Naive thymus-derived CD4-positive, alpha-beta T cell (primary cell): ENCODE data around the gene ORC6. TPM values are rescaled to one million over a fixed set of nuclear protein-coding genes. Genes with fewer than 3 reads are reported as not detected.
"Not testable (repeated sequence)": the region's sequence is repeated elsewhere in the genome, so short reads cannot be mapped to it uniquely, and the experiment has no call there.

Experiments used
- ATAC-seq: fragments of 150-1000 bp; cut with Tn5 transposase; 2 replicates; pipeline ENCODE4 v1.10.0; 2021; ENCODE audit warnings: mild to moderate bottlenecking, moderate library complexity
- CTCF ChIA-PET: fragments of 350-600 bp; sonication (Branson Sonifier 250); formaldehyde crosslinking; loops from one replicate; lab custom pipeline; 2021; ENCODE audit warnings: antibody characterized with exemption; lab: Charles Lee
- POLR2A ChIA-PET: fragments of 350-600 bp; sonication (Branson Sonifier 250); formaldehyde crosslinking; loops from one replicate; lab custom pipeline; 2021; ENCODE audit warnings: antibody characterized with exemption, inconsistent platforms; lab: Charles Lee
- DNase-seq, 9 donors: peaks; one replicate each; pipeline versions ENCODE4 v3.0.0 to v3.0.0-alpha.2; 2020 to 2022; ENCODE audit warnings: mixed read lengths in 1 of 9
- H3K27ac ChIP-seq: one replicate; pipeline ENCODE4 v1.7.0; 2013; ENCODE audit warnings: mild to moderate bottlenecking, low read depth, low read length, moderate library complexity
- H3K27me3 ChIP-seq, 2 donors: one replicate each; pipeline ENCODE4 v1.7.0; 2013; ENCODE audit warnings: low read length in 2 of 2, mild to moderate bottlenecking in 2 of 2, moderate library complexity in 2 of 2; ENCODE audit not compliant: control insufficient read depth in 2 of 2, insufficient read depth in 2 of 2
- H3K36me3 ChIP-seq, 3 experiments: 1 replicate in 2 of 3; 2 replicates in 1 of 3; pipeline ENCODE4 v1.7.0; 2013; ENCODE audit warnings: low read length in 3 of 3, mild to moderate bottlenecking in 3 of 3, moderate library complexity in 1 of 3; ENCODE audit not compliant: insufficient read depth in 3 of 3, control insufficient read depth in 2 of 3
- H3K4me1 ChIP-seq, 2 donors: one replicate each; pipeline ENCODE4 v1.7.0; 2013; ENCODE audit warnings: low read length in 2 of 2, mild to moderate bottlenecking in 2 of 2, moderate library complexity in 1 of 2; ENCODE audit not compliant: control insufficient read depth in 2 of 2, insufficient read depth in 2 of 2
- H3K4me3 ChIP-seq: 2 replicates; pipeline ENCODE4 v1.7.0; 2013; ENCODE audit warnings: mild to moderate bottlenecking, low read length
- H3K9me3 ChIP-seq, 3 experiments: 1 replicate in 2 of 3; 2 replicates in 1 of 3; pipeline ENCODE4 v1.7.0; 2013; ENCODE audit warnings: low read length in 3 of 3; ENCODE audit not compliant: control insufficient read depth in 2 of 3
- H3K27ac Mint-ChIP-seq, 9 donors: one replicate each; pipeline ENCODE4 v1.8.0; 2020 to 2022; ENCODE audit warnings: mixed read lengths in 9 of 9, mild to moderate bottlenecking in 8 of 9, moderate library complexity in 5 of 9, inconsistent platforms in 2 of 9
- H3K27me3 Mint-ChIP-seq, 5 donors: one replicate each; pipeline ENCODE4 v1.8.0; 2021 to 2022; ENCODE audit warnings: mixed read lengths in 5 of 5, mild to moderate bottlenecking in 1 of 5
- H3K36me3 Mint-ChIP-seq, 5 donors: one replicate each; pipeline ENCODE4 v1.8.0; 2020 to 2022; ENCODE audit warnings: mixed read lengths in 5 of 5, mild to moderate bottlenecking in 3 of 5, inconsistent platforms in 1 of 5
- H3K4me1 Mint-ChIP-seq, 7 donors: one replicate each; pipeline ENCODE4 v1.8.0; 2020 to 2022; ENCODE audit warnings: mixed read lengths in 7 of 7, mild to moderate bottlenecking in 3 of 7, inconsistent platforms in 1 of 7
- H3K4me3 Mint-ChIP-seq, 10 donors: one replicate each; pipeline ENCODE4 v1.8.0; 2020 to 2022; ENCODE audit warnings: mild to moderate bottlenecking in 10 of 10, mixed read lengths in 10 of 10, moderate library complexity in 6 of 10, inconsistent platforms in 2 of 10
- H3K9me3 Mint-ChIP-seq, 11 donors: one replicate each; pipeline ENCODE4 v1.8.0; 2020 to 2022; ENCODE audit warnings: mixed read lengths in 11 of 11, mild to moderate bottlenecking in 4 of 11, inconsistent platforms in 1 of 11, moderate library complexity in 1 of 11
- intact Hi-C, 2 donors: fragments of 100-400 bp; cut with micrococcal nuclease; formaldehyde crosslinking; loops; one replicate each; pipeline ENCODE4 v1.15.1; 2023
- polyA plus RNA-seq, 2 donors: library from polyadenylated mRNA; unstranded; fragments of 300-500 nt; fragmentation: Illumina TruSeq; gene quantifications; one replicate each; pipeline ENCODE4 v1.2.3, GENCODE V29; 2021
- total RNA-seq, 6 experiments: library from RNA in 5 of 6; stranded (reverse) in 5 of 6; gene quantifications; 1 replicate in 5 of 6; 2 replicates in 1 of 6; pipeline ENCODE4 v1.2.3 and lab custom pipeline; 2021 to 2026

ORC6 gene
- total and polyA plus RNA-seq, 7 experiments from 2014 or later, result 1.1 to 27.3 (median 3.6) TPM

DNA sequence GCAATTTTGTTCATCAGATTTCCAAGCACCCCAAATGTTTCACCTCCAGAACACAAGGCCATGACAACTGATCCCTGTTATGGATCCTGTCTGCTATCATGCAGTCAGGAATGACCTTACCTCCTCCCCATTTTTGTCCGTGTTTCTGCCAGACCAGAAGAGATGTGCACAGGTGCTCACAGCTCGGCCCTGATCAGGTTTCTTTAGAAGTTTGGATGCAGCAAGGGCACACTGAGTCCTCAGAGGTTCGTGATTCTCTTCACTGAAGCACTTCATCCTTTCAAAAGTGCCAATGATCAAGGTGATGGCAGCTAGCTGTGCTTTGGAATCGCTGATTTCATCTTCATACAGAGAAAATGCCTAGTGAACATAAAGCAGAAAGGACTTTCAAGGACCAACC, 27.3 kb upstream of the ORC6 start:
- intact Hi-C loops, result no loop called here

DNA sequence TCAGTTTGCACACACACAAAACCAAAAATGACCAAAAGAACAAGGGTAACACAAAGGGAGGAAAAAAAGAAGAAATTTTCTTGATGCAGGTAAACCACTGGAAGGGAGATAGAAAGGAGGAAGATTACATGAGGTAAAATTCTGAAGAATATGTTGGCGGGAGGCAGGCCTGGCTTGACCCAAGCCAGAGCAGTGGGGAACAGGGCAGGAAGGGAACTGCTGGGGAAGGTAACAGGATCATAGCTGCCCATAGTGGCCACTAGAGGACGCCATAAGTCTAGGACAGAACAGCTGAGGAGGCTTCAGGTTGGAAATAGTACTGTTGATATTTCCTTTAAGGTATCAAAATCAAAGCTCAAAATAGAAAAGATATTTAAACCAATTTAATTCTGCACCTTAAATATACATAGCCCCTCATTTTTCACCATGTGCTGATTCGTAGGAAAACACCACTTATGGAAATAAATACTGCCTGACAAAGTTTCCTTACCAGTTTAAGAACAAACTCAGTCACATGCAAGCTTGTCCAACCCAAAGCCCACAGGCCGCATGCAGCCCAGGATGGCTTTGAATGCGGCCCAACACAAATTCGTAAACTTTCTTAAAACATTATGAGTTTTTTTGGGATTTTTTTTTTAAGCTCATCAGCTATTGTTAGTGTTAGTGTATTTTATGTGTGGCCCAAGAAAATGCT, 16.0 kb upstream of the ORC6 start:
- H3K4me1 ChIP-seq, result no peaks in the 10 kb centered on the region
- peaks cover 22 to 55% (median 31%) of the 10 kb centered on the region in 3 experiments for H3K36me3 ChIP-seq
- peak; percentile 97 for ATAC-seq
- POLR2A ChIA-PET, result no interaction called here
- H3K27me3 Mint-ChIP-seq, result no peaks in the 10 kb centered on the region
- H3K9me3 ChIP-seq, result no peaks in the 10 kb centered on the region
- intact Hi-C loops, result loop anchor here (1.0 to 5.0 kb wide), 4 partner anchors 16 to 254 kb away; partner anchors contain the start of genes ORC6 (in 1 of the 2) and VPS35 (in 1 of the 2)
- H3K4me1 Mint-ChIP-seq, result peaks cover 0 to 3% (median 0%) of the 10 kb centered on the region in 7 donors
- CTCF ChIA-PET, result interaction anchor here (0.6 to 2.1 kb wide), 10 partner anchors 9 to 1549 kb away, joined by 3 to 12 read pairs (median 4); no protein-coding TSS in a partner anchor
- H3K9me3 Mint-ChIP-seq, result no peaks in the 10 kb centered on the region
- H3K36me3 Mint-ChIP-seq, result peaks cover 4 to 37% (median 25%) of the 10 kb centered on the region in 5 donors
- H3K4me3 Mint-ChIP-seq, result no peak overlapping the region
- H3K27ac Mint-ChIP-seq, result peak overlapping the region in 1 of 9 donors; percentile 21
- H3K4me3 ChIP-seq, result no peak overlapping the region
- no peak overlapping the region for H3K27ac ChIP-seq
- peak in 8 of 9 donors; percentile 10 to 59 (median 44) for DNase-seq
- H3K27me3 ChIP-seq, result no peaks in the 10 kb centered on the region

More for the DNA sequence above, 27.3 kb upstream of the ORC6 start:
- H3K27me3 Mint-ChIP-seq, result no peaks in the 10 kb centered on the region
- H3K36me3 Mint-ChIP-seq, result peaks cover 0 to 44% (median 15%) of the 10 kb centered on the region in 5 donors
- H3K9me3 Mint-ChIP-seq, result no peaks in the 10 kb centered on the region
- Histone ChIP-seq H3K36me3 (peaks cover 6 to 49% (median 27%) of the 10 kb centered on the region in 3 experiments), H3K27ac (no peak overlapping the region), H3K27me3 (no peaks in the 10 kb centered on the region), H3K9me3 (no peaks in the 10 kb centered on the region), H3K4me3 (no peak overlapping the region), H3K4me1 (no peaks in the 10 kb centered on the region)
- peak overlapping the region in 1 of 9 donors; percentile 42 for H3K27ac Mint-ChIP-seq
- no peak overlapping the region for H3K4me3 Mint-ChIP-seq
- ChIA-PET CTCF (no interaction called here), POLR2A (no interaction called here)
- H3K4me1 Mint-ChIP-seq, result peaks cover 0 to 18% (median 6%) of the 10 kb centered on the region in 7 donors
- DNase-seq (no peak), ATAC-seq (no peak)

DNA sequence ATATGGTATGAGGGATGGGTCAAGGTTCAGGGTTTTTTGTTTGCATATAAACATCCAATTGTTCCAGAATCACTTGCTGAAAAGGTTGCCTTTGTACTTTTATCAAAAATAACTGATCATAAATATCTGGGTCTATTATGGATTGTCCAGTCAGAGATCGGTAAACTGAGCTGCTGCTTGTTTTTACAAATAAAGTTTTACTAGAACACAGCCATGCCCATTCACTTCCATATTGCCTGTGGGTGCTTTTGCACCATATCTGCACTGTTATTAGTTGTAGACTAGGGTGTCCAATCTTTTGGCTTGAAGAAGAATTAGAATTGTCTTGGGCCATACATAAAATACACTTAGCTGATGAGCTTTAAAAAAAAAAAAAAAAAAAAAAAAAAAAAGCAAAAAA, 11.5 kb upstream of the ORC6 start:
- peaks cover 12 to 40% (median 19%) of the 10 kb centered on the region in 3 experiments for H3K36me3 ChIP-seq
- CTCF ChIA-PET, result interaction anchor here (0.6 kb wide), 1 partner anchor 1964 kb away, joined by 3 read pairs; no protein-coding TSS in a partner anchor
- H3K9me3 ChIP-seq, DNase-seq, H3K27ac ChIP-seq, intact Hi-C loops, H3K27me3 Mint-ChIP-seq, H3K4me3 ChIP-seq, H3K9me3 Mint-ChIP-seq, H3K4me3 Mint-ChIP-seq, ATAC-seq, H3K27me3 ChIP-seq, H3K27ac Mint-ChIP-seq, H3K4me1 ChIP-seq, POLR2A ChIA-PET: not testable (repeated sequence)
- peaks cover 6 to 17% (median 8%) of the 10 kb centered on the region in 7 donors for H3K4me1 Mint-ChIP-seq
- H3K36me3 Mint-ChIP-seq, result peaks cover 7 to 36% (median 23%) of the 10 kb centered on the region in 5 donors

DNA sequence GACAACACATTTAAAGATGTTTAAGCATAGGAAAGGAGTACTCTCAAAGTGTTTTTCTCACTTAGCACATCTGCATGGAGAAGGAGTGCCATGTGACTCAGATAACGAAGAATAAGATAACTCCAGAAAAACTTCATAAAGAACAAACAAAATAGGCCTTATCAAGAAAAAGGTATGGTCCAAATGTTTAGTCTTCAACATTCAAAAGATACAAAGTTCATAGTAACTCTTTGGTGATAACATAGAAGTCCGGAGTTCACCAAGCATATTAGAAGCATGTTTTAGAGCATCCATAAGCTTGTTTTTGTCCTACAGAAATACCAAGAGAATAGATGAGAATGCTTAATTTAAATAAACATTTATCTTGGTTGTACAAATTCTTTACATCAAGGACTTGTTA, 7.6 kb upstream of the ORC6 start:
- POLR2A ChIA-PET, H3K27ac ChIP-seq, H3K4me3 ChIP-seq, H3K4me3 Mint-ChIP-seq, H3K27me3 ChIP-seq, H3K9me3 Mint-ChIP-seq, H3K9me3 ChIP-seq, H3K27me3 Mint-ChIP-seq, DNase-seq, ATAC-seq, H3K4me1 ChIP-seq: not testable (repeated sequence)
- CTCF ChIA-PET, result interaction anchor here (1.5 kb wide), 1 partner anchor 8 kb away, joined by 6 read pairs; no protein-coding TSS in a partner anchor
- Mint-ChIP-seq H3K36me3 (peaks cover 7 to 20% (median 15%) of the 10 kb centered on the region in 5 donors), H3K4me1 (peaks cover 20 to 56% (median 40%) of the 10 kb centered on the region in 7 donors), H3K27ac (peak overlapping the region in 1 of 9 donors; percentile 68)
- H3K36me3 ChIP-seq, result peaks cover 6 to 26% (median 7%) of the 10 kb centered on the region in 3 experiments
- intact Hi-C loops, result loop anchor here in 1 of 2 donors (10.0 kb wide), 2 partner anchors 1483 to 1703 kb away; partner anchors contain the start of gene SIAH1

DNA sequence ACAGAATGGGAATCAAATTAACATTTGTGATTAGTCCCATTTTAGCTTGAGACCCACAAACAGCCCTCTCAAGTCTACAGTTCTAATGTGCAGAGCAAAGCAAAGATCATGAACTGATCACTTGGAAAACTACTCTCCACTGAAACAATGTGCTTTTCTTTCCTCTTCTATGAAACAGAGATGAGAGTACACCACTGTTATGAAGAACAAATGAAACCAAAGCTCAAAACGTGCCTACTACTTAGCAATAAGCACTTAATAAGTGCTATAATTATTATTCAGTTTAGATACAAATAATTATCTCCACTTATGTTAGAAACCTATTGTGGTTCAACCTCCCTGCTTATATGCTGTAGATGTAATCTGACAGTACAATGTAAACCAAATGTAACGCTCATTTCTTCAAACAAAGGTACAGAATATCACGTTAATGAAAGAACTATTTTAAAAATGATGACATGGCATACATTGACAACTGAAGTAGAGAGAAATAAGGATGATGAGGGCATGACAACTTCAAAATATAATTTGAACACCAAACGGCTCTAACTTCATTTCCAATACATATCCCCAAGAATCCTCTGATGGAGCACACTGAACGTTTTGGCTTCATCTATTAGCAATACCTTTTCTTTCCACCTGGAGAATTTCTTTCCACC, 2.5 kb upstream of the ORC6 start:
- no peak for DNase-seq
- Mint-ChIP-seq H3K9me3 (no peaks in the 10 kb centered on the region), H3K4me1 (peaks cover 34 to 67% (median 57%) of the 10 kb centered on the region in 7 donors), H3K4me3 (peak overlapping the region in 4 of 10 donors; percentile 3 to 39 (median 27)), H3K36me3 (peaks cover 0 to 4% (median 0%) of the 10 kb centered on the region in 5 donors), H3K27ac (peak overlapping the region in 4 of 9 donors; percentile 18 to 77 (median 35)), H3K27me3 (no peaks in the 10 kb centered on the region)
- no peaks in the 10 kb centered on the region for H3K27me3 ChIP-seq
- peaks cover 22% of the 10 kb centered on the region in 2 donors for H3K4me1 ChIP-seq
- ChIA-PET CTCF (interaction anchor here (0.6 kb wide), 1 partner anchor 81 kb away, joined by 4 read pairs; no protein-coding TSS in a partner anchor), POLR2A (interaction anchor here (0.8 kb wide), 1 partner anchor 10 kb away, joined by 4 read pairs; no protein-coding TSS in a partner anchor)
- H3K36me3 ChIP-seq, result peaks cover 0 to 5% (median 0%) of the 10 kb centered on the region in 3 experiments
- no peaks in the 10 kb centered on the region for H3K9me3 ChIP-seq
- intact Hi-C loops, result loop anchor here in 1 of 2 donors (5.0 to 10.0 kb wide), 4 partner anchors 885 to 1925 kb away; partner anchors contain the start of genes N4BP1 and SIAH1
- H3K4me3 ChIP-seq, result peak overlapping the region; percentile 99
- no peak for ATAC-seq
- no peak overlapping the region for H3K27ac ChIP-seq

DNA sequence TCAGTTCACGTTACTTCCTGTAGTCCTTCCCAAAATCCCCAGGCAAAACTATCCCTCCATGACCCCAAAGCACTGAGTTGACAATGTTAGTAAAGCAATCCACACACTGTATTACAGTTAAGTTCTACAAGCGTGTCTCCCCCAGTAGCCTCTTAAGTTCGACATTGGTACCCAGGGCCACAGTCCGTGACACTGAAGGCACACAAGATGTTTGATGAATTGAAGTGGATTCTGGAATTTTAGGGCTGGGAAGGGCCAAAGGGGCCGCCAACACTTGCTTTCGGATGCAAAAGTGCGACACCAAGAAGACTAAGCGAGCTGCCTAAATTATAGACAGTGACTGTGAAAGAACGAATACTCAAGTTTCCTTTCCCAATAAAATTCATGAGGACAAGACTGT, 2.0 kb upstream of the ORC6 start:
- H3K27ac ChIP-seq, result no peak overlapping the region
- H3K4me3 Mint-ChIP-seq, result no peak overlapping the region
- ATAC-seq, result no peak
- POLR2A ChIA-PET, result no interaction called here
- H3K36me3 Mint-ChIP-seq, result peaks cover 0 to 6% (median 0%) of the 10 kb centered on the region in 5 donors
- CTCF ChIA-PET, result no interaction called here
- H3K4me1 ChIP-seq, result peaks cover 22% of the 10 kb centered on the region in 2 donors
- peak overlapping the region in 3 of 9 donors; percentile 34 to 77 (median 36) for H3K27ac Mint-ChIP-seq
- H3K4me1 Mint-ChIP-seq, result peaks cover 30 to 65% (median 51%) of the 10 kb centered on the region in 7 donors
- H3K27me3 ChIP-seq, result no peaks in the 10 kb centered on the region
- intact Hi-C loops, result loop anchor here in 1 of 2 donors (5.0 to 10.0 kb wide), 4 partner anchors 885 to 1925 kb away; partner anchors contain the start of genes N4BP1 and SIAH1
- peaks cover 0 to 5% (median 0%) of the 10 kb centered on the region in 3 experiments for H3K36me3 ChIP-seq
- DNase-seq, result no peak
- H3K9me3 Mint-ChIP-seq, result no peaks in the 10 kb centered on the region
- no peaks in the 10 kb centered on the region for H3K27me3 Mint-ChIP-seq
- peak overlapping the region; percentile 99 for H3K4me3 ChIP-seq
- H3K9me3 ChIP-seq, result no peaks in the 10 kb centered on the region
